Activated naive CD8-positive, alpha-beta T cell treated with anti-CD3 and anti-CD28 coated beads, Interleukin-2, amount 50 U/mL, for 24 hours (primary cell): ENCODE results near the gene TAF15.

Experiments used
- ATAC-seq: fragments of 150-1000 bp; cut with Tn5 transposase; one replicate; pipeline ENCODE4 v1.10.0; 2021
- DNase-seq: peaks from one replicate; pipeline ENCODE4 v3.0.0; 2021
- H3K27ac Mint-ChIP-seq: one replicate; pipeline ENCODE4 v1.8.0; 2021; ENCODE audit warnings: mild to moderate bottlenecking, mixed read lengths
- H3K27me3 Mint-ChIP-seq: one replicate; pipeline ENCODE4 v1.8.0; 2021; ENCODE audit warnings: mixed read lengths
- H3K36me3 Mint-ChIP-seq: one replicate; pipeline ENCODE4 v1.8.0; 2021; ENCODE audit warnings: low read depth, mixed read lengths
- H3K4me1 Mint-ChIP-seq: one replicate; pipeline ENCODE4 v1.8.0; 2021; ENCODE audit warnings: mixed read lengths
- H3K4me3 Mint-ChIP-seq: one replicate; pipeline ENCODE4 v1.8.0; 2021; ENCODE audit warnings: mild to moderate bottlenecking, moderate library complexity, mixed read lengths
- H3K9me3 Mint-ChIP-seq: one replicate; pipeline ENCODE4 v1.8.0; 2021; ENCODE audit warnings: mixed read lengths

Gene TAF15

DNA sequence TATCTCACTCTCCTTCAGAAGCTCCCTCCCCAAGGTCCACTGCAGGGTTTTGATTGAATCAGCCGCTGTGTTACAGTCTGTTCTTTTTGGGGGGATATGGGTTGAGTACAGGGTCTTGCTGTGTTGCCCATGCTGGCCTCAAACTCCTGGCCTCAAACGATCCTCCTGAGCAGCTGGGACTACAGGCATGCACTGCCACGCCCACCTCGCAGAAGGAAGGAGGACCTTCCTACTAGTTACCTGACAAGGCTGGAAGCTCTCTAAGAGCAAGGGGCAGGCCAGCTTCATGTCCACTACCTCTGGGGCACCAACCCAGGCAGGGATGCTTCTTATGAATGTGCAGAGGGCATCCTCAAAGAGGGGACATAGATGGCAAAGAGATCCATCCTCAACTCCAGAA is 11.9 kb upstream of the TAF15 start:
- Mint-ChIP-seq H3K27ac (no peak overlapping the region), H3K9me3 (no peaks in the 10 kb centered on the region), H3K27me3 (peaks cover 38% of the 10 kb centered on the region), H3K4me1 (peaks cover 26% of the 10 kb centered on the region), H3K4me3 (no peak overlapping the region), H3K36me3 (no peaks in the 10 kb centered on the region)
- DNase-seq (no peak), ATAC-seq (no peak)

DNA sequence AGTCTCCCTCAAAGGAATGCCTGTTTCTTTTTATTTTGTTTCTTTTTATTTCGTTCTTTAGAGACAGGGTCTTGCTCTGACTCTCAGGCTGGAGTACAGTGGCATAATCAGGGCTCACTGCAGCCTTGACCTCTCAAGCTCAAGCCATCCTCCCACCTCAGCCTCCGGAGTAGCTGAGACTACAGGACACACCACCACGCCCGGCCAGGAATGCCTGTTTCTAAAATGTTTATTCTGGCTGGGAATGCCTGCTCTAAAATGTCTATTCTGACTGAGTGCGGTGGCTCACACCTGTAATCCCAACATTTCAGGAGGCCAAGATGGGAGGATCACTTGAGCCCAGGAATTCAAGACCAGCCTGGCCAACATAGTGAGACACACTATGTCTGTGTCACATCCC is 11.4 kb upstream of the TAF15 start:
- no peak overlapping the region for H3K27ac Mint-ChIP-seq
- ATAC-seq (no peak), DNase-seq (no peak)
- peaks cover 32% of the 10 kb centered on the region for H3K4me1 Mint-ChIP-seq
- H3K27me3 Mint-ChIP-seq: peaks cover 37% of the 10 kb centered on the region
- no peaks in the 10 kb centered on the region for H3K9me3 Mint-ChIP-seq
- no peaks in the 10 kb centered on the region for H3K36me3 Mint-ChIP-seq
- H3K4me3 Mint-ChIP-seq: no peak overlapping the region

DNA sequence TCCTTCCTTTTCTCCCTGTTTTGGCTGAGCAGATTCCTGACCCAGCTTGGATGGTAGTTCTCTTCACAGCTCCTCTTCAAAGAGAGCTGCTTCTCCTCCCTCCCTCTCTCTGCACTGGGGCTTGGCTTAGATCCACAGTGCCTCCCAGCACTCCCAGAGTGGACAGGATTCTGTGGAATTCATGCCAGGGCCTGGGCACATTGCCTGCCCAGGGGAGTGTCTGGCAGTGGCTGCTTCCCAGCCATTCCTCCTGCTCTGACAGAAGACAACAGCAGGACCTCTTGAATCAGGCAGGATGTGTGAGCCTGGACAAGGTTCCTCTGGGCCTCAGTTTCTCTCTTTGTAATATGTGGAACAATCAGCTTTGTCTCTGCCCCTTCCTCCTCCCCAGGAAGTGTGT is 9.3 kb upstream of the TAF15 start:
- Mint-ChIP-seq H3K4me1 (peaks cover 38% of the 10 kb centered on the region), H3K27me3 (peaks cover 21% of the 10 kb centered on the region), H3K36me3 (no peaks in the 10 kb centered on the region), H3K9me3 (no peaks in the 10 kb centered on the region), H3K27ac (no peak overlapping the region), H3K4me3 (no peak overlapping the region)
- DNase-seq (no peak), ATAC-seq (no peak)

DNA sequence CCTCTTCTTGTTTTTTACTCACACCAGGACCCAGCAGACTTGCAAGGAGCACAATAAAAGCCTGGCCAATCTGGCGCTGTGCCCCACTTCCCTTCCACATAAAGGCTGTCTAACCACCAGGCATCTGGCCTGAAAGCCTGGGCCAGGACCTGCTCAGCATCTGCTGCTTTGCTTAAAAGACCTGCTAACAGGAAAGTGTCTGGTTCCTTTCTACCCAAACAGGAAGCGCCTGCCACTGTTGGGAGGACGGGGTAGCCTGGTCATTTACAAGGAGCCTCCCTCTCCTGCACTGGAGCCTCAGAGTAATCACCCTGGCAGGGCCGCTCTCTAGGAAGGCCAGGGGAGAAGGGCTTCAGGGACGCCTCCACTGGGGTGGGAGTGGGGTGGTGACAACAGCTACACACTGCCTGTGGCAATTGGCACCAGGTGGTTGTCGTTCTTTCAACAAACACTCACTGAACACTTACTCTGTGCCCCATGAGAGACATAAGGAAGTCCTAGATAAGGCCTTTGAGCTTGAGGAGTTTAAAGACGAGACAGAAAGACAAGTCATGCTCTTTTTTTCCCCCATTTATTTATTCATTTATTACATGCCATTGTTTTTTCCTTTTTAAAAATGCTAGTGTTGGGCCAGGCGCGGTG is 7.6 kb upstream of the TAF15 start:
- DNase-seq (no peak), ATAC-seq (no peak)
- no peaks in the 10 kb centered on the region for H3K9me3 Mint-ChIP-seq
- peak overlapping the region; percentile 62 for H3K27ac Mint-ChIP-seq
- peaks cover 10% of the 10 kb centered on the region for H3K27me3 Mint-ChIP-seq
- H3K4me1 Mint-ChIP-seq: peaks cover 32% of the 10 kb centered on the region
- no peak overlapping the region for H3K4me3 Mint-ChIP-seq
- H3K36me3 Mint-ChIP-seq: no peaks in the 10 kb centered on the region

- Mint-ChIP-seq H3K4me3 (no peak overlapping the region), H3K27ac (no peak overlapping the region), H3K4me1 (peaks cover 51% of the 10 kb centered on the region), H3K36me3 (peaks cover under 1% of the 10 kb centered on the region), H3K27me3 (no peaks in the 10 kb centered on the region), H3K9me3 (no peaks in the 10 kb centered on the region)
- ATAC-seq (peak; percentile 62), DNase-seq (peak; percentile 35)
Observed at GRCh38 chr17:35804658-35805192, 4.6 kb upstream of the TAF15 start.

DNA sequence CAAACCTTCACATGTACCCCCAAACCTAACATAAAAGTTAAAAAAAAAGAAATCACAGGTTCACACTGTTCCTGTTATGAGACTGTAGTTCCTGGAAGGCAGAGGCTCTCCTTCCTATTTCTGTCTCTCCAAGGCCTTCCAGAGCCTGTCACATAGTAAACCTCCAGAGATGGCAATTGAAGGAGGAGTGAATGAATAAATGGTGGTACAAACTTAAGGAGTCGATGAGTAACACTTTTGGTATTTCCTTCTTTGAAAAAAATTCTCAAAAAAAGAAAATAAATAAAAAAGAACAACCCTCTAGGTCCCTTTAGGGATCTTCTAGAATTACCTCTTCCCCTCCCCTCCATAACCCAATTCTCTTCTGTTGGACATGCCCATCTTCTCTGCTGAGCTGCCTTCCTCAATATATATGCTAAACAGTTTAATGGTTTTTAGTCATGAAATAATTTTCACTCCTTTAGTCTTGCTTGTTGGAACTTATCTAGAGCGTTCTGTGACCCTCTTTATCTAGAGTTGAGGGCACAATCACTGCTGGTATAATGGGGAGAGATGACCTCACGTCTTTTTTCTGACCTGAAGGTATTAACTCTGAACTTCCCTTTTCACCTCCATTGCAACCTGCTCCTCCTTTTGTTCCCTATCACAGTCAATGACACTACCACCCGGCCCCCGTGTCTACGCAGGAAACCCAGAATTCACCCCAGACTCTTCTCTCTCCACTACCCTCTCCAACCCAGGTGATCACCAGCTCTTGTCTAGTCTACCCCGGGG is 1.7 kb upstream of the TAF15 start:
- peak overlapping the region; percentile 93 for H3K27ac Mint-ChIP-seq
- H3K4me1 Mint-ChIP-seq: peaks cover 52% of the 10 kb centered on the region
- no peaks in the 10 kb centered on the region for H3K9me3 Mint-ChIP-seq
- H3K36me3 Mint-ChIP-seq: peaks cover 23% of the 10 kb centered on the region
- peak overlapping the region; percentile 91 for H3K4me3 Mint-ChIP-seq
- ATAC-seq (no peak), DNase-seq (no peak)
- no peaks in the 10 kb centered on the region for H3K27me3 Mint-ChIP-seq

GRCh38 chr17:35808240-35808961 is 883 bp upstream of the TAF15 start:
- Mint-ChIP-seq H3K27me3 (no peaks in the 10 kb centered on the region), H3K9me3 (no peaks in the 10 kb centered on the region), H3K27ac (peak overlapping the region; percentile 93), H3K4me1 (peaks cover 50% of the 10 kb centered on the region), H3K4me3 (peak overlapping the region; percentile 91), H3K36me3 (peaks cover 27% of the 10 kb centered on the region)
- no peak for ATAC-seq
- no peak for DNase-seq

DNA sequence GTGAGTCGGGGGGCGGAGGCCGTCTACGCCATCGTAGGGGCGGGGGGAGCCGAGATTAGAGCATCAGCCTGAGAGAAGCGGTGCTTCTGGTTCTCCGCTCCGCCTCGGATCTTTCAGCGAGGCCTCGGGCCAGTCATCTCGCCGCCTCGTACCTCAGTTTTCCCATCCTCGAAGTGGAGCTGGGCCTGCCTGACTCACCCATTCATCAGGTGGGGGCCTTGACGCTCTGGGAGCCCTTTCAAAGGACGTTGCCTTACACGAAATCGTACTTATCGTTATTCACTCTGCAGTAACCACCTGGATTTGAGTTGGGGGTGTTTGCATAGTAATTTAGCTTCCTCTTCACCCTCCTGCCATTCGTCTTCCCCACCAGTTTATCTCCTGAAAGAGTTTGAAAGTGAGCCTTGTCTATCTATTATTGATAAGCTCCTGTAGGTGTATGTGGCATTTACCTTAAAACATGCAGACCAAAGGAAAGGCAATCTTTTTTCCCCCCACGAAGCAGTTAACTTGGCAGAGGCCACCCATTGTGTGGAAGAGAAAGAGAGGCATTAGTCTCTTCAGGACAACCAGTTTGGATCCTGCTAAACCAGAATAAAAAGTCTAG is 674 bp downstream of the TAF15 start:
- ATAC-seq: no peak
- no peak for DNase-seq
- Mint-ChIP-seq H3K4me3 (peak overlapping the region; percentile 91), H3K9me3 (no peaks in the 10 kb centered on the region), H3K27ac (peak overlapping the region; percentile 93), H3K4me1 (peaks cover 58% of the 10 kb centered on the region), H3K36me3 (peaks cover 34% of the 10 kb centered on the region), H3K27me3 (no peaks in the 10 kb centered on the region)

DNA sequence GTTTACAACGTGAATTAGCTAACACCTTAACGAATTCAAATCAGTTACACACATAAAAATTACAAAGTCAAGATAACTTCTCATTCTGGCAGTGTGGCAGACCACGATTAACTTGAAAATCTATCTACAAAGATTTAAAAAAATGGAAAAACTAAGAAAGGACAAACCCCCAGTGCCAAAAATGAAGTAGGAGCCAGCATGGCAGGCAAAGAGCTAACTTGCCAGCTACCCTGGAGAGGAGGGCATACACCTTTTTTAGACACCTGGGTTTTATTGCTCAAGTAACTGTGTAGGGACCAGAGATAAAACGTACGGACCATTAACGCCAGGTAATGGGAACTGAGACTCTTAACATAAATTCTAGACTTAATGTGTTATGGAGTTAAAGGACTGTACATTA is 2.5 kb downstream of the TAF15 start:
- no peaks in the 10 kb centered on the region for H3K9me3 Mint-ChIP-seq
- H3K4me3 Mint-ChIP-seq: peak overlapping the region; percentile 91
- H3K4me1 Mint-ChIP-seq: peaks cover 68% of the 10 kb centered on the region
- H3K36me3 Mint-ChIP-seq: peaks cover 44% of the 10 kb centered on the region
- no peak for ATAC-seq
- H3K27me3 Mint-ChIP-seq: no peaks in the 10 kb centered on the region
- no peak for DNase-seq
- no peak overlapping the region for H3K27ac Mint-ChIP-seq

- peaks cover 47% of the 10 kb centered on the region for H3K36me3 Mint-ChIP-seq
- no peaks in the 10 kb centered on the region for H3K9me3 Mint-ChIP-seq
- DNase-seq: no peak
- H3K4me3 Mint-ChIP-seq: no peak overlapping the region
- peaks cover 67% of the 10 kb centered on the region for H3K4me1 Mint-ChIP-seq
- no peaks in the 10 kb centered on the region for H3K27me3 Mint-ChIP-seq
- ATAC-seq: no peak
- no peak overlapping the region for H3K27ac Mint-ChIP-seq
Observed at GRCh38 chr17:35812456-35812855, 3.2 kb downstream of the TAF15 start.

DNA sequence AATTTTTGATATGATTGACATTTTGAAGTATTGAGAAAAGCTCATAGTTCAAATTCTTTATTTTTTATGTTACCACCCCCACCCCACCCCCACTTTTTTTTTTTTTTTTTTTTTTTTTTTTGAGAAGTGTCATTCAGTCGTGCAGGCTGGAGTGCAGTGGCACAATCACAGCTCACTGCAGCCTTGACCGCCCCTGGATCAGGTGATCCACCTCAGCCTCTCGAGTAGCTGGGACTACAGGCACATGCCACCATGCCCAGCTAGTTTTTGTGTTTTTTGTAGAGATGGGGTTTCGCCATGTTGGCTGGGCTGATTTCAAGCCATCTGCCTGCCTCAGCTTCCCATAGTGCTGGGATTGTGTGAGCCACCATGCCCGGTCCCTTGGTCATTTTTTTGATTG is 7.4 kb downstream of the TAF15 start:
- Mint-ChIP-seq H3K4me3 (no peak overlapping the region), H3K4me1 (peaks cover 46% of the 10 kb centered on the region)

GRCh38 chr17:35817196-35817595 is 7.9 kb downstream of the TAF15 start:
- no peak for ATAC-seq
- Mint-ChIP-seq H3K4me3 (no peak overlapping the region), H3K27me3 (no peaks in the 10 kb centered on the region), H3K4me1 (peaks cover 41% of the 10 kb centered on the region), H3K9me3 (no peaks in the 10 kb centered on the region), H3K36me3 (peaks cover 55% of the 10 kb centered on the region), H3K27ac (peak overlapping the region; percentile 5)
- no peak for DNase-seq

More for the DNA sequence above, 7.4 kb downstream of the TAF15 start:
- ATAC-seq: no peak
- Mint-ChIP-seq H3K36me3 (peaks cover 56% of the 10 kb centered on the region), H3K9me3 (no peaks in the 10 kb centered on the region), H3K27ac (peak overlapping the region; percentile 5), H3K27me3 (no peaks in the 10 kb centered on the region)
- no peak for DNase-seq

- Mint-ChIP-seq H3K27me3 (no peaks in the 10 kb centered on the region), H3K9me3 (no peaks in the 10 kb centered on the region), H3K4me1 (peaks cover 24% of the 10 kb centered on the region), H3K27ac (peak overlapping the region; percentile 52), H3K36me3 (peaks cover 65% of the 10 kb centered on the region), H3K4me3 (no peak overlapping the region)
- DNase-seq: no peak
- ATAC-seq: no peak
Observed at GRCh38 chr17:35819455-35819854, 10.2 kb downstream of the TAF15 start.

DNA sequence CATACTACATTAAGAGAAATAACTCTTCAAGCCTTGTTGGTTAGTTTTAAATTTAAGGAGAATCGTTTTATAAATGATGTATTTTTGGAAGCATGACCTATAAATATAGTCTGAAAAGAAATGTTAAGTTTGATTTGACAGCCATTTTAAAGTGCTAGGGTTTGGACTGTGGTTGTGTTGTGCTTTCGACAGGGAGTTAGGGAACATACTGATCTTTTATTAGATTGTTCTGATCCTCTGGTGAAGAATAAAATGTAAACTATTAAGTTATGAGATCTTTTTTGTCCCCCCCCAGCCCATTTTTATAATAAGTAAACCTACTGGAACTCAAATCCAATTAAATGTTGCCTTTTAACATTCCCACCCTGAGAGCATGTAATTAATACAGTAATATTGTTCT is 12.0 kb downstream of the TAF15 start:
- Mint-ChIP-seq H3K4me1 (peaks cover 9% of the 10 kb centered on the region), H3K9me3 (no peaks in the 10 kb centered on the region), H3K27me3 (no peaks in the 10 kb centered on the region), H3K27ac (no peak overlapping the region), H3K36me3 (peaks cover 69% of the 10 kb centered on the region), H3K4me3 (no peak overlapping the region)
- ATAC-seq (no peak), DNase-seq (no peak)
